Neural progenitor cell (in vitro differentiated cells): Measurements from ENCODE around the gene KIRREL2. TPM values are rescaled to one million over a fixed set of nuclear protein-coding genes. Genes with fewer than 3 reads are reported as not detected.

Source experiments
- DNase-seq: peaks from one replicate; pipeline ENCODE4 v3.0.0-alpha.2; 2016; ENCODE audit warnings: low spot score
- H2AFZ ChIP-seq: fragments of 200-600 bp; sonication (generic); replicated peaks from 2 replicates; pipeline ENCODE4 v1.6.1; 2016; ENCODE audit warnings: antibody characterized with exemption
- H3F3A ChIP-seq: fragments of 200-600 bp; sonication (generic); 2 replicates; pipeline ENCODE4 v1.6.1; 2016; ENCODE audit warnings: antibody characterized with exemption, low read depth
- H3K27ac ChIP-seq: fragments of 200-600 bp; sonication (generic); 2 replicates; pipeline ENCODE4 v1.5.1; 2016; ENCODE audit warnings: mild to moderate bottlenecking
- H3K27me3 ChIP-seq: fragments of 200-600 bp; sonication (generic); 2 replicates; pipeline ENCODE4 v1.6.1; 2016; ENCODE audit warnings: mild to moderate bottlenecking, moderate library complexity
- H3K36me3 ChIP-seq: fragments of 200-600 bp; sonication (generic); 2 replicates; pipeline ENCODE4 v1.5.1; 2016
- H3K4me1 ChIP-seq: fragments of 200-600 bp; sonication (generic); 2 replicates; pipeline ENCODE4 v1.6.1; 2016; ENCODE audit warnings: mixed run types
- H3K4me2 ChIP-seq: fragments of 200-600 bp; sonication (generic); 2 replicates; pipeline ENCODE4 v1.6.1; 2016
- H3K4me3 ChIP-seq: fragments of 200-600 bp; sonication (generic); 2 replicates; pipeline ENCODE4 v1.5.1; 2016
- H3K79me2 ChIP-seq: fragments of 200-600 bp; sonication (generic); 2 replicates; pipeline ENCODE4 v1.6.1; 2016; ENCODE audit warnings: low read depth
- H3K9ac ChIP-seq: fragments of 200-600 bp; sonication (generic); 2 replicates; pipeline ENCODE4 v1.6.1; 2016
- H3K9me3 ChIP-seq: fragments of 200-600 bp; sonication (generic); 2 replicates; pipeline ENCODE4 v1.5.1; 2016; ENCODE audit warnings: low read depth
- H4K20me1 ChIP-seq: fragments of 200-600 bp; sonication (generic); 2 replicates; pipeline ENCODE4 v1.6.1; 2016; ENCODE audit warnings: low read depth
- H3K27ac Mint-ChIP-seq: 3 replicates; pipeline ENCODE4 v1.8.0; 2021; ENCODE audit warnings: mixed read lengths
- H3K27me3 Mint-ChIP-seq: 2 replicates; pipeline ENCODE4 v1.8.0; 2022; ENCODE audit warnings: low read depth, mild to moderate bottlenecking, inconsistent platforms, moderate library complexity, mixed read lengths; ENCODE audit not compliant: insufficient read depth
- H3K36me3 Mint-ChIP-seq: 3 replicates; pipeline ENCODE4 v1.8.0; 2021; ENCODE audit warnings: mixed read lengths
- H3K4me1 Mint-ChIP-seq: 3 replicates; pipeline ENCODE4 v1.8.0; 2021; ENCODE audit warnings: mixed read lengths
- H3K4me3 Mint-ChIP-seq: 3 replicates; pipeline ENCODE4 v1.8.0; 2021; ENCODE audit warnings: mild to moderate bottlenecking, moderate library complexity, mixed read lengths
- H3K9me3 Mint-ChIP-seq: 3 replicates; pipeline ENCODE4 v1.8.0; 2020; ENCODE audit warnings: mixed read lengths
- EZH2 ChIP-seq: fragments of 200-600 bp; sonication (generic); IDR thresholded peaks from 2 replicates; pipeline ENCODE4 v1.6.1; 2017; ENCODE audit warnings: antibody characterized with exemption, mild to moderate bottlenecking, moderate library complexity
- EZH2phosphoT487 ChIP-seq: fragments of 200-600 bp; sonication (generic); IDR thresholded peaks from 2 replicates; pipeline ENCODE4 v1.6.1; 2017; ENCODE audit warnings: antibody characterized with exemption
- total RNA-seq: library from RNA; depleted of rRNA; stranded (reverse); fragments of >200 nt; gene quantifications from 2 replicates; pipeline ENCODE4 v1.2.3, GENCODE V29; 2015; ENCODE audit warnings: low replicate concordance
- TF ChIP-seq, protein P1 (sequence below): fragments of 200-600 bp; sonication (generic); IDR thresholded peaks from 2 replicates; pipeline ENCODE4 v1.5.1; 2017; ENCODE audit warnings: antibody characterized with exemption, mild to moderate bottlenecking

KIRREL2 gene
- total RNA-seq, 1 donor from 2014 or later = 2.4 TPM

DNA sequence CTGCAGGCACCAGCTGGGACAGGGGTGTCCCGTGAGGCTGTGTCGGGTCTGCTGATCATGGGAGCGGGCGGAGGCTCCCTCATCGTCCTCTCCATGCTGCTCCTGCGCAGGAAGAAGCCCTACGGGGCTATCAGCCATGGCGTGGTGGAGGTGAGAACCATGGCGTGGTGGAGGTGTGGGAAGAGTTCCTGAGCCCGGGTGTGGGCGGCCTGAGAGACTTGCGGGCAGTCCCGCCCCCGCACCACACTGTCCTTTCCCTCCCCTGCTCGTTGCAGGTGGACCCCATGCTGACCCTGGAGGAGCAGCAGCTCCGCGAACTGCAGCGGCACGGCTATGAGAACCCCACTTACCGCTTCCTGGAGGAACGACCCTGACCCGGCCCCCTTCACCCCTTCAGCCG is 22.4 kb downstream of the KIRREL2 start:
- Mint-ChIP-seq H3K4me1 (peaks cover 12% of the 10 kb centered on the region), H3K27ac (no peak overlapping the region), H3K9me3 (no peaks in the 10 kb centered on the region), H3K4me3 (no peak overlapping the region), H3K27me3 (peaks cover 7% of the 10 kb centered on the region), H3K36me3 (peaks cover 18% of the 10 kb centered on the region)
- no peaks in the 10 kb centered on the region for H3K79me2 ChIP-seq
- DNase-seq = no peak
- H3F3A ChIP-seq = no peaks in the 10 kb centered on the region
- H3K9me3 ChIP-seq = no peaks in the 10 kb centered on the region
- H3K4me3 ChIP-seq = no peak overlapping the region
- no peak overlapping the region for H2AFZ ChIP-seq
- H4K20me1 ChIP-seq = peaks cover 21% of the 10 kb centered on the region
- H3K4me1 ChIP-seq = no peaks in the 10 kb centered on the region
- H3K36me3 ChIP-seq = no peaks in the 10 kb centered on the region
- no peak overlapping the region for H3K4me2 ChIP-seq
- no peaks in the 10 kb centered on the region for H3K27me3 ChIP-seq
- TF ChIP-seq EZH2 (no peak), EZH2phosphoT487 (no peak)
- TF ChIP-seq, protein P1, sequence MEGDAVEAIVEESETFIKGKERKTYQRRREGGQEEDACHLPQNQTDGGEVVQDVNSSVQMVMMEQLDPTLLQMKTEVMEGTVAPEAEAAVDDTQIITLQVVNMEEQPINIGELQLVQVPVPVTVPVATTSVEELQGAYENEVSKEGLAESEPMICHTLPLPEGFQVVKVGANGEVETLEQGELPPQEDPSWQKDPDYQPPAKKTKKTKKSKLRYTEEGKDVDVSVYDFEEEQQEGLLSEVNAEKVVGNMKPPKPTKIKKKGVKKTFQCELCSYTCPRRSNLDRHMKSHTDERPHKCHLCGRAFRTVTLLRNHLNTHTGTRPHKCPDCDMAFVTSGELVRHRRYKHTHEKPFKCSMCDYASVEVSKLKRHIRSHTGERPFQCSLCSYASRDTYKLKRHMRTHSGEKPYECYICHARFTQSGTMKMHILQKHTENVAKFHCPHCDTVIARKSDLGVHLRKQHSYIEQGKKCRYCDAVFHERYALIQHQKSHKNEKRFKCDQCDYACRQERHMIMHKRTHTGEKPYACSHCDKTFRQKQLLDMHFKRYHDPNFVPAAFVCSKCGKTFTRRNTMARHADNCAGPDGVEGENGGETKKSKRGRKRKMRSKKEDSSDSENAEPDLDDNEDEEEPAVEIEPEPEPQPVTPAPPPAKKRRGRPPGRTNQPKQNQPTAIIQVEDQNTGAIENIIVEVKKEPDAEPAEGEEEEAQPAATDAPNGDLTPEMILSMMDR = no peak
- no peak overlapping the region for H3K27ac ChIP-seq
- H3K9ac ChIP-seq = no peak overlapping the region

DNA sequence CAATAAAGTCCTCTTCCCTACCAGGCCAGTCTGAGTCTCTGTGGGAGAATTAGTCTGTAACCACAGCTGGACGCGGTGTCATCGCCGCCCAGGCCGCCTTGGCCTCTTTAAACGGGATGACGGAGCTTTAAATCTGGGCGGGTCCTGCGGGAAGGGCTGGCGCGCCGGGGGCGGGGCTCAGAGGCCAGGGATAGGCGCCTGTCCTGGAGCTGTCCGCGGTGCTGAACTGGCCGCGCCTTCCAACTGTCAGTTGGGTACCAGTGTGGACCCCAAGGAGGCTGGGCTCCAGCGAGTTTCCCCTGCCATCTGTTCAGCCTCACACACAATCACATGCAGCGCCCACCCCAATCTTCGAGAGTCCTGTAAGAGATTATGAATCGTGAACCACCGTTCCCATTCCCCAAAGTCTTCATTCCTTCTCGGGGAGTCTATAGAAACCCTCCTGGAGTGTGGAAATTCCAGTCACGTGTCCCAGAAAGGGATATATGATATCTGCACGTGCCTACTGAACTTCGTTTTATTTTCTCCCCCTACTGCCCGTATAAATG is 23.1 kb downstream of the KIRREL2 start:
- H3K9ac ChIP-seq = no peak overlapping the region
- no peaks in the 10 kb centered on the region for H3K27me3 ChIP-seq
- no peaks in the 10 kb centered on the region for H3F3A ChIP-seq
- Mint-ChIP-seq H3K27me3 (peaks cover 7% of the 10 kb centered on the region), H3K9me3 (no peaks in the 10 kb centered on the region), H3K4me1 (peaks cover 12% of the 10 kb centered on the region), H3K36me3 (peaks cover 16% of the 10 kb centered on the region), H3K4me3 (peak overlapping the region; percentile 58), H3K27ac (no peak overlapping the region)
- no peaks in the 10 kb centered on the region for H3K36me3 ChIP-seq
- no peak overlapping the region for H3K4me2 ChIP-seq
- H3K79me2 ChIP-seq = no peaks in the 10 kb centered on the region
- no peak overlapping the region for H3K27ac ChIP-seq
- H4K20me1 ChIP-seq = peaks cover 21% of the 10 kb centered on the region
- TF ChIP-seq EZH2 (no peak), EZH2phosphoT487 (no peak)
- TF ChIP-seq, protein P1 = no peak
- DNase-seq = peak; percentile 98
- H3K9me3 ChIP-seq = no peaks in the 10 kb centered on the region
- no peak overlapping the region for H2AFZ ChIP-seq
- H3K4me3 ChIP-seq = no peak overlapping the region
- no peaks in the 10 kb centered on the region for H3K4me1 ChIP-seq

DNA sequence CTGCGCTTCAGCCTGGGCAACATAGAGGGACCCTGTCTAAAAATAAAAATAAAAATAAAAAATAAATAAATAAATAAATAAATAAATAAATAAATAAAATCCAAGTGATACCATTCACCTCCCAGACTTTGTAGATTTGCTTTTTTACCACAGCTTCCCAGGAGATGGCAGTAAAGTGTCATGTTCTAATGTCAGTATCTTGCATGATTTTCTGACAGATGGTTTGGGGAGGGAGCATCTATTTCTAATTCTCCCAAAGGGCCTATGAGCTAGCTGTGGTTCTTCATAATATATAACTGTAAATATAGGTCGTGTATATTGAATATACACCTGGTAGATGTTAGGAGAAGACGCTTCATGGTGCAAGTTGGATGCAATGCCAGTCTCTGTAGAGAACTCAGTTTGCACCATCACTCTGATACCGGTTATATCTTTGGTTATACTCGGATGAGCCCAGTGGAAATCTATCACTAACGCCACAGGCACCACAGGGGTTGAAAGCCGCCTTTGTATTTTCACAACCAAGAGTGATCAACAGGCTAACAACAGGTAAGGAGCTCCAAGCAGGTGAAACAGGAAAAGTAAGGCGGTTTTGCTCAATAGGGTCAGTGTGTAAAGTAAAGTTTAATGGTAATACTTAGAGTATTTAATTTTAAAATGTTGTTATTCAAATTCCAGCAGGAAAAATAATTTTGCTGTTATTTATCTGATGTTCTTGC is 25.6 kb downstream of the KIRREL2 start:
- no peak overlapping the region for H3K4me2 ChIP-seq
- peak; percentile 42 for DNase-seq
- H3K79me2 ChIP-seq = no peaks in the 10 kb centered on the region
- no peaks in the 10 kb centered on the region for H3F3A ChIP-seq
- Mint-ChIP-seq H3K9me3 (no peaks in the 10 kb centered on the region), H3K4me1 (peaks cover 12% of the 10 kb centered on the region), H3K36me3 (peaks cover 11% of the 10 kb centered on the region), H3K4me3 (no peak overlapping the region), H3K27ac (no peak overlapping the region), H3K27me3 (peaks cover 7% of the 10 kb centered on the region)
- H3K9ac ChIP-seq = no peak overlapping the region
- no peaks in the 10 kb centered on the region for H3K36me3 ChIP-seq
- H3K27ac ChIP-seq = no peak overlapping the region
- H3K4me3 ChIP-seq = no peak overlapping the region
- H3K4me1 ChIP-seq = no peaks in the 10 kb centered on the region
- TF ChIP-seq EZH2phosphoT487 = no peak
- TF ChIP-seq, protein P1 = peak; percentile 57
- H3K9me3 ChIP-seq = no peaks in the 10 kb centered on the region
- H2AFZ ChIP-seq = no peak overlapping the region
- H3K27me3 ChIP-seq = no peaks in the 10 kb centered on the region
- peaks cover 16% of the 10 kb centered on the region for H4K20me1 ChIP-seq
